Measurements from ENCODE around the gene PIK3R6.

PIK3R6 gene

GRCh38 chr17:8789743-8790142, 77.7 kb downstream of the PIK3R6 start:
- DNase-seq, result no peak

- no peak for DNase-seq
These were observed 78.5 kb downstream of the PIK3R6 start for GRCh38 chr17:8788998-8789397.

- DNase-seq, result peak; percentile 31 to 96
These were observed 81.7 kb downstream of the PIK3R6 start for GRCh38 chr17:8785547-8786413.

- no peak for DNase-seq
These were observed 85.3 kb downstream of the PIK3R6 start for GRCh38 chr17:8782176-8782575.

GRCh38 chr17:8781776-8782175, 85.7 kb downstream of the PIK3R6 start:
- peak; percentile 79 for DNase-seq

GRCh38 chr17:8776881-8777280, 90.6 kb downstream of the PIK3R6 start:
- no peak for DNase-seq

GRCh38 chr17:8776248-8776647, 91.2 kb downstream of the PIK3R6 start:
- no peak for DNase-seq

GRCh38 chr17:8766731-8767130, 100.7 kb downstream of the PIK3R6 start:
- peak in 1 of 2 donors; percentile 23 for DNase-seq

GRCh38 chr17:8762012-8762411, 105.5 kb downstream of the PIK3R6 start:
- DNase-seq, result no peak

GRCh38 chr17:8758137-8758596, 109.3 kb downstream of the PIK3R6 start, which contains the start of gene SPDYE4:
Gene SPDYE4, minus strand, starts transcription at chr17:8758546. Its CDS starts 164 bp downstream, at chr17:8758382.
- DNase-seq, result no peak

GRCh38 chr17:8757189-8757588, 110.3 kb downstream of the PIK3R6 start:
- DNase-seq, result no peak

GRCh38 chr17:8755590-8756255, 111.8 kb downstream of the PIK3R6 start:
- no peak for DNase-seq

GRCh38 chr17:8754890-8755289, 112.6 kb downstream of the PIK3R6 start:
- DNase-seq, result no peak

- peak in 1 of 2 donors; percentile 18 for DNase-seq
These were observed 113.5 kb downstream of the PIK3R6 start for GRCh38 chr17:8753976-8754440.

GRCh38 chr17:8753136-8753975, 114.1 kb downstream of the PIK3R6 start:
- DNase-seq, result no peak
